Measurements from ENCODE around the gene HCN3. TPM values are rescaled to one million over a fixed set of nuclear protein-coding genes. Genes with fewer than 3 reads are reported as not detected.
A peak's percentile ranks its signal among the peaks of the same experiment; 100 is the strongest.

HCN3 gene
- total RNA-seq, 4 donors from 2014 or later = 6.6 to 12.8 (median 10.4) TPM

DNA sequence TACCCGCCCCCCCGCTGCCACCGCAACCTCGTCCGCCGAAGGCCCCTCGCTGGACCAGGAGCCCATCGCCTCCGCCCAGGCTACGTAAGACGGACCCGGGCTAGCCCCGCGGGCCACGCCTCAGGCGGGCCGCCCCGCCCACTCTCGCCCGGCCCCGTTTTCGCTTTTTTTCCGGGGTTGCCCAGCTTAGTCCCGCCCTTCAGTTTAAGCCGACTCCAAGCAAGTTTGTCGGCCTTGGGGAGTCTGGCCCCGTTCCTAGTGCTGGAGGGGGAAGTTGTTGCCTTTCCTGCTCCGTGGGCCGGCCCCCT is 46.4 kb downstream of the HCN3 start:
- DNase-seq (ENCODE audit: low spot score in 2 of 2) = peak; percentile 93
- H3K27ac ChIP-seq = peak overlapping the region; percentile 88
- peaks cover 26% of the 10 kb centered on the region for H3K36me3 ChIP-seq
- no peaks in the 10 kb centered on the region for H3K27me3 ChIP-seq
- peak overlapping the region; percentile 79 for H3K4me3 ChIP-seq
- peaks cover 50% of the 10 kb centered on the region for H3K4me1 ChIP-seq
- WGBS = 0% methylated on average over 17 of the region's 29 CpGs
- TF ChIP-seq, protein P1, sequence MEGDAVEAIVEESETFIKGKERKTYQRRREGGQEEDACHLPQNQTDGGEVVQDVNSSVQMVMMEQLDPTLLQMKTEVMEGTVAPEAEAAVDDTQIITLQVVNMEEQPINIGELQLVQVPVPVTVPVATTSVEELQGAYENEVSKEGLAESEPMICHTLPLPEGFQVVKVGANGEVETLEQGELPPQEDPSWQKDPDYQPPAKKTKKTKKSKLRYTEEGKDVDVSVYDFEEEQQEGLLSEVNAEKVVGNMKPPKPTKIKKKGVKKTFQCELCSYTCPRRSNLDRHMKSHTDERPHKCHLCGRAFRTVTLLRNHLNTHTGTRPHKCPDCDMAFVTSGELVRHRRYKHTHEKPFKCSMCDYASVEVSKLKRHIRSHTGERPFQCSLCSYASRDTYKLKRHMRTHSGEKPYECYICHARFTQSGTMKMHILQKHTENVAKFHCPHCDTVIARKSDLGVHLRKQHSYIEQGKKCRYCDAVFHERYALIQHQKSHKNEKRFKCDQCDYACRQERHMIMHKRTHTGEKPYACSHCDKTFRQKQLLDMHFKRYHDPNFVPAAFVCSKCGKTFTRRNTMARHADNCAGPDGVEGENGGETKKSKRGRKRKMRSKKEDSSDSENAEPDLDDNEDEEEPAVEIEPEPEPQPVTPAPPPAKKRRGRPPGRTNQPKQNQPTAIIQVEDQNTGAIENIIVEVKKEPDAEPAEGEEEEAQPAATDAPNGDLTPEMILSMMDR (IDR thresholded peaks at IDR 0.05) = no peak
- TF ChIP-seq POLR2A (IDR thresholded peaks at IDR 0.05) = no peak
- no peak for TF ChIP-seq EP300 (IDR thresholded peaks at IDR 0.05)
- TF ChIP-seq POLR2AphosphoS5 (IDR thresholded peaks at IDR 0.05) = no peak
- H3K9me3 ChIP-seq = no peaks in the 10 kb centered on the region

DNA sequence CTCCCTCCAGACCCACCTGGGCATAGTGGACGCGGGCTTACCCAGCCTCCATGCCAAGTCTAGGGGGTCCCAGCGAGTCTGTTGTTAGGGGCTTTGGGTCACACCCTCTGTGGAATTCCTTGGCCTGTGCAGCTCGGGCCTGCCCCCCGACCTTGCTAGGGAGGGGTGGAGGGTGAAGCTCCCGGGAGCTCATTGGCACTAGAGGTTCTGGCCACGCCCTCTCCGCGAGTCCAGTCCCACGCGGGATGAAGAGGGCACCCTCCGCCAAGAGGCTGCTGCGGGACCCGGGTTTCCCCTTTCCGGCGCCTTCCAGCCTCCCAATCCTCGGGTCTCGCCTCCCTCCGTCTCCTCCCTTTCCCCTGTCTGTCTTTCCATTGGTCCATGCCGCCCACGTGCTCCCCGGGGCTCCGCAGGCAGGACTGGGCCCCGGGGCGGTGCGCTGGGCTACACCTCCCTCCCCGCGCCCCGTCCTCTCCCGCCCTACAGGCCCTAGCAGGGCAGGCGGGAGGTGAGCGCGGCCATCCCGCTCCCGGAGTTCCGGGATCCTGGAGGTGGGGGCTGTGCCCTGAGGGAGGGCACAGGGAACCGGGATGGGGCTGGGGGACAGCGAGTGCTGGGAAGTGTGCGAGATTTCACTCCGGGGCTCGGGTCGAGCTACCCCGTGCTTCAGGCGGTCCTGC is 46.9 kb downstream of the HCN3 start:
- WGBS = 0% methylated on average over 11 of the region's 44 CpGs
- peaks cover 27% of the 10 kb centered on the region for H3K36me3 ChIP-seq
- no peaks in the 10 kb centered on the region for H3K9me3 ChIP-seq
- H3K4me3 ChIP-seq = peak overlapping the region; percentile 79
- H3K27me3 ChIP-seq = no peaks in the 10 kb centered on the region
- H3K4me1 ChIP-seq = peaks cover 50% of the 10 kb centered on the region
- TF ChIP-seq, protein P1 (IDR thresholded peaks at IDR 0.05) = no peak
- peak in 1 of 3 donors; percentile 55 for TF ChIP-seq POLR2AphosphoS5 (IDR thresholded peaks at IDR 0.05)
- DNase-seq (ENCODE audit: low spot score in 2 of 2) = peak; percentile 97 to 98
- peak overlapping the region; percentile 88 for H3K27ac ChIP-seq

DNA sequence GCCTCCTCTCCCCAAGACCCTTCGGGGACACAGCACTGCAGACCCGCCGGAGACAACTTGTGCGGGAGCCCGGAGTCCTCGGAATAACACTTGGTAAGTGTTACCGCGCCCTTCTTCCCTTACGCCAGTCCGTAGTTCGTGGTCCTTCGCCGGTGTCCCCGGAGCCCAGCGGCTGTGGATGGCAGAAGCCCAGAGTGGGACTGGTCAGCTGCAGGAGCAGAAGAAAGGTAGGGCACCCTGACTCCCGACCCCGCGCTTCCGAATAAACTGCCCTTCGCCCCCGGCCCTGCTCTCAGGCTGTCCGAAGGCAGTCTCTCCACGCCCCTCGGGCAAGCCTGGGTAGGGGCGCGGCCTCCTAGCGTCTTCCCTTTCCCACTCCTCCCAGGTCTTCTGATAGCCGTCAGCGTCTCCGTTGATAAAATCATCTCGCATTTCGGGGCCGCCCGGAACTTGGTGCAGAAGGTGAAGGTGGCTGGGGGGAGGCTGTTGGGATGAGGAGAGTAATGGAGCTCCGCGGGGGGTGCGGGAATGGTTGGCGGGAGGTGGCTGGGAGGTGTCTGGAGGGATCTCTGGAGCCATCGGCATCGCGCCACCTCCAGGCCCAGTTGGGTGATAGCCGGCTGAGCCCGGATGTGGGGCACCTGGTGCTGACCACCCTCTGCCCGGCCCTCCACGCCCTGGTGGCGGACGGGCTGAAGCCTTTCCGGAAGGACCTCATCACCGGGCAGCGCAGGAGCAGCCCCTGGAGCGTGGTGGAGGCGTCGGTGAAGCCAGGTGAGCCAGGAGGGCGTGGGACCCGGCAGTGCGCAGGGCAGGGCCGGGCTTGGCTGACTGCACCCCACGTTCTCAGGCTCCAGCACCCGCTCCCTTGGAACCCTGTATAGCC is 47.7 kb downstream of the HCN3 start:
- Histone ChIP-seq H3K4me1 (peaks cover 48% of the 10 kb centered on the region), H3K27ac (peak overlapping the region; percentile 88), H3K36me3 (peaks cover 35% of the 10 kb centered on the region), H3K27me3 (no peaks in the 10 kb centered on the region), H3K4me3 (peak overlapping the region; percentile 79), H3K9me3 (no peaks in the 10 kb centered on the region)
- 25% methylated on average over 34 of the region's 59 CpGs for WGBS
- TF ChIP-seq POLR2A (IDR thresholded peaks at IDR 0.05) = no peak
- TF ChIP-seq, protein P1 (IDR thresholded peaks at IDR 0.05) = peak in 1 of 2 donors; percentile 29
- TF ChIP-seq POLR2AphosphoS5 (IDR thresholded peaks at IDR 0.05) = no peak
- peak; percentile 81 to 84 for DNase-seq (ENCODE audit: low spot score in 2 of 2)

DNA sequence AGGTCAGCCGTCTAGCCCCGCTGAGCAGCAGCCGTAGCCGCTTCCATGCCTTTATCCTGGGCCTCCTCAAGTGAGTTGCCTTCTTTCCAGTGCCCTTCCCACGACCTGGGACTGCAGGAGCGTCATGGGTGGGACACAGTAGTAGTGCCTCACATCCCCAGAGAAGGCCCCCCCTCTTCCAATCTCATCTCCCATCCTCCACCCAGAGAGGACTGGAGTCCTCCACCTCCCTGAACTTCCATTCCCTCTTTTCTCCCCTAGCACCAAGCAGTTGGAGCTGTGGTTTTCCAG is 48.3 kb downstream of the HCN3 start:
- no peak for DNase-seq (ENCODE audit: low spot score in 2 of 2)
- H3K4me1 ChIP-seq = peaks cover 42% of the 10 kb centered on the region
- WGBS = 49% methylated on average over 6 of the region's 6 CpGs
- no peaks in the 10 kb centered on the region for H3K27me3 ChIP-seq
- peaks cover 41% of the 10 kb centered on the region for H3K36me3 ChIP-seq
- peak overlapping the region; percentile 12 for H3K27ac ChIP-seq
- no peaks in the 10 kb centered on the region for H3K9me3 ChIP-seq
- H3K4me3 ChIP-seq = peak overlapping the region; percentile 79
- TF ChIP-seq POLR2AphosphoS5 (IDR thresholded peaks at IDR 0.05) = no peak
- TF ChIP-seq, protein P1 (IDR thresholded peaks at IDR 0.05) = no peak
- TF ChIP-seq POLR2A (IDR thresholded peaks at IDR 0.05) = no peak
- no peak for TF ChIP-seq EP300 (IDR thresholded peaks at IDR 0.05)

- no peaks in the 10 kb centered on the region for H3K9me3 ChIP-seq
- peaks cover 45% of the 10 kb centered on the region for H3K36me3 ChIP-seq
- H3K4me3 ChIP-seq = no peak overlapping the region
- TF ChIP-seq, protein P1 (IDR thresholded peaks at IDR 0.05) = no peak
- TF ChIP-seq POLR2AphosphoS5 (IDR thresholded peaks at IDR 0.05) = no peak
- 87% methylated on average over 6 of the region's 6 CpGs for WGBS
- no peak for DNase-seq (ENCODE audit: low spot score in 2 of 2)
- H3K27ac ChIP-seq = no peak overlapping the region
- peaks cover 37% of the 10 kb centered on the region for H3K4me1 ChIP-seq
- H3K27me3 ChIP-seq = no peaks in the 10 kb centered on the region
Measured at GRCh38 chr1:155326020-155326526, 48.8 kb downstream of the HCN3 start.
